ENCODE results near the gene TSNAX.

DNA sequence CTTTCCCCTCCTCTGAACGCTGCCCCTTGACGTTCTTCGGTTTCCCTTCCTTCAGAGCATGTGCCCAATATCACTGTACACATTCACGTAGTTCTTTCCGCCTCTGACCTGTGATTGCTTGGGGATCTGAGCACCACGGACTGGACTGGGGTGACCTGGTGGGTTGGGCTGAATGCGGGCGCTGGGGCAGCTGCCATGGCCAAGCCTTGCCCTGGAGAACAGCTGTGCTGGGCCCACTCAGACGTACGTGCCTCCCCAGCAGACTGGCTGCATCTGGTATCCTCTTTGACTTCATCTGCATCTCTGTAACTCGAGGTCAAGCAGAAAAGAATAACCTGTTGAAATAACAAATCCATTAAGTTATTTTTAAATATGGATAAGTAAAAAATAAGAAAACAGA lies 63.0 kb downstream of the TSNAX start:
- TF ChIP-seq, protein P1, sequence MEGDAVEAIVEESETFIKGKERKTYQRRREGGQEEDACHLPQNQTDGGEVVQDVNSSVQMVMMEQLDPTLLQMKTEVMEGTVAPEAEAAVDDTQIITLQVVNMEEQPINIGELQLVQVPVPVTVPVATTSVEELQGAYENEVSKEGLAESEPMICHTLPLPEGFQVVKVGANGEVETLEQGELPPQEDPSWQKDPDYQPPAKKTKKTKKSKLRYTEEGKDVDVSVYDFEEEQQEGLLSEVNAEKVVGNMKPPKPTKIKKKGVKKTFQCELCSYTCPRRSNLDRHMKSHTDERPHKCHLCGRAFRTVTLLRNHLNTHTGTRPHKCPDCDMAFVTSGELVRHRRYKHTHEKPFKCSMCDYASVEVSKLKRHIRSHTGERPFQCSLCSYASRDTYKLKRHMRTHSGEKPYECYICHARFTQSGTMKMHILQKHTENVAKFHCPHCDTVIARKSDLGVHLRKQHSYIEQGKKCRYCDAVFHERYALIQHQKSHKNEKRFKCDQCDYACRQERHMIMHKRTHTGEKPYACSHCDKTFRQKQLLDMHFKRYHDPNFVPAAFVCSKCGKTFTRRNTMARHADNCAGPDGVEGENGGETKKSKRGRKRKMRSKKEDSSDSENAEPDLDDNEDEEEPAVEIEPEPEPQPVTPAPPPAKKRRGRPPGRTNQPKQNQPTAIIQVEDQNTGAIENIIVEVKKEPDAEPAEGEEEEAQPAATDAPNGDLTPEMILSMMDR (IDR thresholded peaks at IDR 0.05; ENCODE audit: insufficient read depth, low read length): no peak
- TF ChIP-seq POLR2AphosphoS5 (IDR thresholded peaks at IDR 0.05; ENCODE audit: low read depth): no peak
- TF ChIP-seq, protein P2, sequence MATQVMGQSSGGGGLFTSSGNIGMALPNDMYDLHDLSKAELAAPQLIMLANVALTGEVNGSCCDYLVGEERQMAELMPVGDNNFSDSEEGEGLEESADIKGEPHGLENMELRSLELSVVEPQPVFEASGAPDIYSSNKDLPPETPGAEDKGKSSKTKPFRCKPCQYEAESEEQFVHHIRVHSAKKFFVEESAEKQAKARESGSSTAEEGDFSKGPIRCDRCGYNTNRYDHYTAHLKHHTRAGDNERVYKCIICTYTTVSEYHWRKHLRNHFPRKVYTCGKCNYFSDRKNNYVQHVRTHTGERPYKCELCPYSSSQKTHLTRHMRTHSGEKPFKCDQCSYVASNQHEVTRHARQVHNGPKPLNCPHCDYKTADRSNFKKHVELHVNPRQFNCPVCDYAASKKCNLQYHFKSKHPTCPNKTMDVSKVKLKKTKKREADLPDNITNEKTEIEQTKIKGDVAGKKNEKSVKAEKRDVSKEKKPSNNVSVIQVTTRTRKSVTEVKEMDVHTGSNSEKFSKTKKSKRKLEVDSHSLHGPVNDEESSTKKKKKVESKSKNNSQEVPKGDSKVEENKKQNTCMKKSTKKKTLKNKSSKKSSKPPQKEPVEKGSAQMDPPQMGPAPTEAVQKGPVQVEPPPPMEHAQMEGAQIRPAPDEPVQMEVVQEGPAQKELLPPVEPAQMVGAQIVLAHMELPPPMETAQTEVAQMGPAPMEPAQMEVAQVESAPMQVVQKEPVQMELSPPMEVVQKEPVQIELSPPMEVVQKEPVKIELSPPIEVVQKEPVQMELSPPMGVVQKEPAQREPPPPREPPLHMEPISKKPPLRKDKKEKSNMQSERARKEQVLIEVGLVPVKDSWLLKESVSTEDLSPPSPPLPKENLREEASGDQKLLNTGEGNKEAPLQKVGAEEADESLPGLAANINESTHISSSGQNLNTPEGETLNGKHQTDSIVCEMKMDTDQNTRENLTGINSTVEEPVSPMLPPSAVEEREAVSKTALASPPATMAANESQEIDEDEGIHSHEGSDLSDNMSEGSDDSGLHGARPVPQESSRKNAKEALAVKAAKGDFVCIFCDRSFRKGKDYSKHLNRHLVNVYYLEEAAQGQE (IDR thresholded peaks at IDR 0.05; ENCODE audit: insufficient replicate concordance, low read depth): no peak
- TF ChIP-seq GABPA (IDR thresholded peaks at IDR 0.05; ENCODE audit: low read depth): no peak

Data from HL-60 (cell line).